ENCODE data around the gene TM9SF3. TPM values are rescaled to one million over a fixed set of nuclear protein-coding genes. Genes with fewer than 3 reads are reported as not detected.

Gene TM9SF3
- total and polyA plus RNA-seq, 2 of the 4 experiments (the other 2 are of a cell fraction): 33.7 to 61.8 TPM

GRCh38 chr10:96579133-96579532 is 7.7 kb downstream of the TM9SF3 start:
- Histone ChIP-seq H3K23ac (ENCODE audit: low read depth, low read length) (no peak overlapping the region), H3K56ac (ENCODE audit: extremely low read depth, insufficient read depth, low read length) (no peak overlapping the region), H3K4me2 (ENCODE audit: low read depth, low read length) (no peak overlapping the region), H3K9ac (ENCODE audit: low read depth, low read length) (no peak overlapping the region), H4K20me1 (ENCODE audit: insufficient read depth, low read length) (peaks cover 90% of the 10 kb centered on the region), H3K4me3 (ENCODE audit: insufficient read depth, low read depth, low read length) (no peak overlapping the region), H3K27me3 (ENCODE audit: control insufficient read depth, insufficient read depth, low read length) (no peaks in the 10 kb centered on the region), H2BK20ac (ENCODE audit: low read depth, low read length) (no peak overlapping the region), H2BK15ac (ENCODE audit: low read depth, low read length) (no peak overlapping the region), H2AFZ (replicated peaks; ENCODE audit: low read length, poor library complexity) (no peak overlapping the region), H4K8ac (ENCODE audit: low read depth in 2 of 2, low read length in 2 of 2) (no peak overlapping the region), H3K36me3 (ENCODE audit: control insufficient read depth, insufficient read depth, low read length) (peaks cover 5% of the 10 kb centered on the region), H3K18ac (ENCODE audit: low read depth, low read length) (no peak overlapping the region), H3K9me3 (ENCODE audit: control insufficient read depth, insufficient read depth, low read length) (no peaks in the 10 kb centered on the region), H2BK5ac (ENCODE audit: low read depth, low read length, poor library complexity, severe bottlenecking) (no peak overlapping the region), H3K9me1 (ENCODE audit: insufficient read depth, low read length) (peaks cover 9% of the 10 kb centered on the region), H3K4ac (ENCODE audit: low read depth, low read length) (no peak overlapping the region), H2AK5ac (ENCODE audit: low read depth, low read length) (no peak overlapping the region), H2BK120ac (ENCODE audit: low read depth, low read length) (no peak overlapping the region), H3K27ac (ENCODE audit: insufficient read depth, low read length) (no peak overlapping the region), H4K5ac (ENCODE audit: low read depth, low read length) (no peak overlapping the region), H3K79me1 (ENCODE audit: low read depth in 1 of 2, low read length in 2 of 2) (peaks cover 0 to 39% of the 10 kb centered on the region in 2 experiments; a peak in 2 of 4 replicates), H2AK9ac (replicated peaks; ENCODE audit: low read depth, low read length, poor library complexity) (no peak overlapping the region), H3K4me1 (ENCODE audit: control insufficient read depth, insufficient read depth, low read length) (peaks cover 5% of the 10 kb centered on the region; the same call in 1 of the 2 replicates), H4K91ac (ENCODE audit: insufficient read depth, low read depth, low read length) (no peak overlapping the region), H3K14ac (replicated peaks; ENCODE audit: low read depth, low read length) (no peak overlapping the region)
- ATAC-seq (ENCODE audit: low read depth) (no peak), DNase-seq (no peak)
- CTCF ChIA-PET: interaction anchor here (0.9 kb wide), 1 partner anchor 1105 kb away, joined by 3 read pairs; no protein-coding TSS in a partner anchor
- POLR2A ChIA-PET (ENCODE audit: unreplicated experiment): no interaction called here
- intact Hi-C loops (cut with micrococcal nuclease): no loop called here
- TF ChIP-seq BHLHE40 (IDR thresholded peaks at IDR 0.05; ENCODE audit: low read depth, low read length) (no peak), FOS (IDR thresholded peaks at IDR 0.05; ENCODE audit: low read depth, low read length) (no peak), RAD21 (IDR thresholded peaks at IDR 0.05; ENCODE audit: low read length) (no peak), CTCF (conservative IDR thresholded peaks at IDR 0.05; ENCODE audit: low read depth, low read length) (no peak), SMC3 (IDR thresholded peaks at IDR 0.05; ENCODE audit: low read depth, low read length) (no peak), MAFK (IDR thresholded peaks at IDR 0.05; ENCODE audit: low read depth, low read length) (peak; percentile 43), NFE2L2 (IDR thresholded peaks at IDR 0.05; ENCODE audit: low read depth, low read length) (no peak)
- no TSS peak for BruUV-seq (replicated peaks)
- in situ Hi-C loops (cut with MboI; ENCODE audit: low sequenced_read_pairs): no loop called here
- no CpG with 5 or more reads among the region's 2 CpGs for WGBS, 2 experiments (ENCODE audit: extremely low coverage in 2 of 2, insufficient read length in 1 of 2)
- dilution Hi-C loops (cut with HindIII; ENCODE audit: low sequenced_read_pairs, unreplicated experiment): no loop called here
